GM12878 (cell line): ENCODE results near the gene ZBTB32. TPM values are rescaled to one million over a fixed set of nuclear protein-coding genes. Genes with fewer than 3 reads are reported as not detected.

ENCODE experiments used
- ATAC-seq: fragments of 200-7000 bp; cut with Tn5 transposase; 3 replicates; pipeline ENCODE4 v1.9.1; 2020; ENCODE audit warnings: mild to moderate bottlenecking, moderate library complexity
- BruUV-seq: library from RNA; stranded (reverse); fragments of 400-500 nt; replicated peaks from 2 replicates; lab custom pipeline; 2021; lab: Mats Ljungman, UMichigan
- CTCF ChIA-PET: fragments of 300-600 bp; sonication (Branson Sonifier 250); formaldehyde crosslinking; extraction: SDS; loops from one replicate; lab custom pipeline; 2021; ENCODE audit warnings: inconsistent platforms; lab: Yijun Ruan, JAX
- POLR2A ChIA-PET: fragments of 350-600 bp; formaldehyde crosslinking; extraction: SDS; loops from one replicate; lab custom pipeline; 2021; ENCODE audit warnings: inconsistent platforms; lab: Charles Lee
- RAD21 ChIA-PET: fragments of 300-600 bp; sonication (Branson Sonifier 250); formaldehyde crosslinking; loops from one replicate; lab custom pipeline; 2023; ENCODE audit warnings: antibody characterized with exemption; ENCODE audit not compliant: unreplicated experiment; lab: Charles Lee
- SMC1A ChIA-PET: fragments of 300-600 bp; sonication (Branson Sonifier 250); formaldehyde crosslinking; loops from one replicate; lab custom pipeline; 2023; ENCODE audit not compliant: unreplicated experiment, uncharacterized antibody; lab: Charles Lee
- DNase-seq: peaks from one replicate; pipeline ENCODE4 v3.0.0-alpha.2; 2011; ENCODE audit warnings: low read depth, low spot score
- FAIRE-seq: peaks from 3 replicates; lab custom pipeline; 2011; peaks lifted over from hg19 to GRCh38; lab: Jason Lieb, UNC
- H2AFZ ChIP-seq: 2 replicates; pipeline ENCODE4 v1.6.0; 2011; ENCODE audit warnings: low read depth, low read length, control low read depth; ENCODE audit not compliant: control insufficient read depth
- H3K27ac ChIP-seq: 2 replicates; pipeline ENCODE4 v1.5.1; 2011; ENCODE audit warnings: control low read depth; ENCODE audit not compliant: control insufficient read depth, insufficient read depth
- H3K27me3 ChIP-seq, 2 experiments: replicated peaks in 1 of 2; 2 replicates each; pipeline versions ENCODE4 v1.6.0 to v1.6.1; 2011; ENCODE audit warnings: low read length in 1 of 2; ENCODE audit not compliant: control insufficient read depth in 2 of 2, insufficient read depth in 2 of 2
- H3K36me3 ChIP-seq, 2 experiments: 2 replicates each; pipeline ENCODE4 v1.5.1; 2011; ENCODE audit warnings: low read length in 1 of 2; ENCODE audit not compliant: control insufficient read depth in 2 of 2, insufficient read depth in 2 of 2
- H3K4me1 ChIP-seq: 2 replicates; pipeline ENCODE4 v1.6.1; 2011; ENCODE audit warnings: mild to moderate bottlenecking, low read length, moderate library complexity, mixed read lengths; ENCODE audit not compliant: control insufficient read depth, insufficient read depth
- H3K4me2 ChIP-seq: 2 replicates; pipeline ENCODE4 v1.6.0; 2011; ENCODE audit warnings: control low read depth; ENCODE audit not compliant: control insufficient read depth, insufficient read depth
- H3K4me3 ChIP-seq: fragments of 200-600 bp; sonication (generic); 2 replicates; pipeline ENCODE4 v1.5.1; 2016
- H3K79me2 ChIP-seq: 2 replicates; pipeline ENCODE4 v1.6.0; 2011; ENCODE audit warnings: low read length; ENCODE audit not compliant: control insufficient read depth, insufficient read depth
- H3K9ac ChIP-seq: 2 replicates; pipeline ENCODE4 v1.8.0; 2011; ENCODE audit warnings: low read length, control low read depth, mixed read lengths; ENCODE audit not compliant: control insufficient read depth, insufficient read depth
- H3K9me3 ChIP-seq: replicated peaks from 3 replicates; pipeline ENCODE4 v1.5.1; 2011; ENCODE audit warnings: mild to moderate bottlenecking, low read length; ENCODE audit not compliant: control insufficient read depth, insufficient read depth
- H4K20me1 ChIP-seq: 2 replicates; pipeline ENCODE4 v1.6.0; 2011; ENCODE audit not compliant: control insufficient read depth, insufficient read depth
- BCL11A ChIP-seq: IDR thresholded peaks from 2 replicates; pipeline ENCODE4 v1.6.1; 2011; ENCODE audit warnings: low read depth, low read length
- MEF2A ChIP-seq: IDR thresholded peaks from 2 replicates; pipeline ENCODE4 v1.6.1; 2011; ENCODE audit warnings: low read depth, mild to moderate bottlenecking, low read length, moderate library complexity; ENCODE audit not compliant: insufficient read depth
- NBN ChIP-seq: fragments of 450-650 bp; IDR thresholded peaks from 2 replicates; pipeline ENCODE4 v1.6.1; 2016
- SMARCA5 ChIP-seq: fragments of 450-650 bp; IDR thresholded peaks from 2 replicates; pipeline ENCODE4 v1.6.1; 2017; ENCODE audit warnings: mild to moderate bottlenecking
- ZNF384 ChIP-seq: IDR thresholded peaks from 2 replicates; pipeline ENCODE4 v1.6.1; 2012; ENCODE audit warnings: low read depth, mild to moderate bottlenecking, low read length, improper control_type of control experiment, borderline replicate concordance
- WGBS: methylation state at CpG from one replicate; pipeline ENCODE4 v1.1.6; 2016; ENCODE audit warnings: low lambda C conversion rate; ENCODE audit not compliant: insufficient replicate concordance, insufficient coverage; ENCODE audit errors: missing lambda C conversion rate; 5-methylcytosine and 5-hydroxymethylcytosine counted together
- in situ Hi-C: fragments of 300-500 bp; cut with MboI; formaldehyde crosslinking; loops from 9 replicates; pipeline ENCODE4 v1.14.3; 2018; ENCODE audit warnings: mixed read lengths
- intact Hi-C: fragments of 100-400 bp; cut with micrococcal nuclease; formaldehyde crosslinking; loops from one replicate; pipeline ENCODE4 v1.14.2; 2022; ENCODE audit not compliant: unreplicated experiment
- polyA plus RNA-seq, 11 experiments: library from polyadenylated mRNA; depleted of rRNA in 4 of 11; unstranded in 6 of 11; stranded (reverse) in 5 of 11; fragments of >200 nt; fragmentation: Nextera tagmentation in 4 of 11; fragmentation: Illumina TruSeq in 1 of 11; extraction: Ambion mirVana in 4 of 11; extraction: Trizol in 1 of 11; gene quantifications; 1 replicate in 1 of 11; 2 replicates in 10 of 11; pipeline versions ENCODE4 v1.2.1 to v1.2.3, GENCODE V29; 2011 to 2016; ENCODE audit warnings: inconsistent platforms in 2 of 11, missing spikeins in 2 of 11, low read depth in 1 of 11
- total RNA-seq, 4 experiments: library from RNA; depleted of rRNA in 3 of 4; stranded (reverse); fragments of >200 nt in 3 of 4; fragmentation: Illumina TruSeq in 1 of 4; extraction: Trizol in 1 of 4; gene quantifications; 2 replicates each; pipeline versions ENCODE4 v1.2.1 to v1.2.3, GENCODE V29; 2013 to 2021
- TF ChIP-seq, protein P1 (sequence below): fragments of 450-650 bp; IDR thresholded peaks from 2 replicates; pipeline ENCODE4 v1.6.1; 2017; ENCODE audit warnings: mild to moderate bottlenecking, moderate library complexity
- TF ChIP-seq, protein P2 (sequence below): fragments of 450-650 bp; formaldehyde crosslinking; IDR thresholded peaks from 2 replicates; pipeline ENCODE4 v1.4.0; 2020; ENCODE audit warnings: mild to moderate bottlenecking, moderate library complexity
- TF ChIP-seq, protein P3 (sequence below): fragments of 450-650 bp; IDR thresholded peaks from 2 replicates; pipeline ENCODE4 v1.6.1; 2018; ENCODE audit warnings: borderline replicate concordance, mild to moderate bottlenecking; ENCODE audit not compliant: partially characterized antibody
- TF ChIP-seq, protein P4 (sequence below): IDR thresholded peaks from 2 replicates; pipeline ENCODE4 v1.6.1; 2012; ENCODE audit warnings: low read depth, low read length, improper control_type of control experiment

ZBTB32 gene
- total and polyA plus RNA-seq, 10 of the 15 experiments (the other 5 are each of a cell fraction or from before 2014, with no cell fraction given): 1.0 to 46.7 (median 16.0) TPM

DNA sequence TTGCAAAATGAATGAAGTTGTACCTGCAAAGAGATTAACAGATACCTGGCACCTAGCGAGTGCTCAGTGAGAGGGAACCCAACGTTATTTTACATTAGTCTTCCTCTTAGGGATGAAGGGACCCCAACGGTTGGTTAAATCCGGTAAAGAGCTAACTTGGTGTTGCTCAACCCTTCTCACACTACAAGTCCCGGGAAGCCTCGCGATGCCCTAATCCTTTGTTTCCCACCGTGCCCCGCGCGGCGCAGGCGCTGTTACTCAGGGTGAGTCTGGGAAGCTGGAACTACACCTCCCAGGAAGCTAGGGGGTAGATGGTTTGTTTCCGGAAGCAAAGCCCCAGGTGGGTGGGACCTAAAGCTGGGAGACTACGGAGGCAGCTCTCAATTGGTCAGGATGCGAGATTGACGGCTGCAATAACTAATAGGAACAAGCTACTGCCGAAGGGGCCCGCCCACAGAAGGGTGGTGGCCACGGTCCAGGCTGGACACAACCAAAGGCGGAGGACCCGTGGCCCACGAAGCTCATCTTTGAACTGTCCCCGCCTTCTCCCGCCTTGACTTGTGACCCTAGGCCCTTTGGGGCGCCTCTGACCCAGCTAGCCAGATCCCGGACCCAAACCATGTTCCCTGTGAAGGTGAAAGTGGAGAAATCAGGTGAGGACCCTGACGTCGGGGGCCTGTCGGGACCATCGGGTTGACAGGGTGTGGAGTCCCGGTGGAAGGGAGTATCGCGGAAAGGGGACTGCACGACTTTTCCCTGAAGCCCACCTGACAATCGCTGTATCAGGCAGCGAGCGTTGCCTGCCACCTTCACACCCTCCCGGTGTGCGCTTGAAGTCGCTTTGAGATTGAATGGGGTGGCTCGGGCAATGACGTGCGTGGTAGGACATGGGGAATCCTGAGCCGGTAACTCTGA, 44.0 kb downstream of the ZBTB32 start, which contains the start of gene LIN37:
Gene LIN37, plus strand, starts transcription at position 471 of the 915 bp plus-strand sequence. Its CDS starts 149 bp downstream, at position 620.
- 5% methylated on average over 45 of the region's 45 CpGs for WGBS
- TF ChIP-seq BCL11A (no peak), ZNF384 (no peak), NBN (peak; percentile 55), SMARCA5 (no peak), MEF2A (no peak)
- TF ChIP-seq, protein P1, sequence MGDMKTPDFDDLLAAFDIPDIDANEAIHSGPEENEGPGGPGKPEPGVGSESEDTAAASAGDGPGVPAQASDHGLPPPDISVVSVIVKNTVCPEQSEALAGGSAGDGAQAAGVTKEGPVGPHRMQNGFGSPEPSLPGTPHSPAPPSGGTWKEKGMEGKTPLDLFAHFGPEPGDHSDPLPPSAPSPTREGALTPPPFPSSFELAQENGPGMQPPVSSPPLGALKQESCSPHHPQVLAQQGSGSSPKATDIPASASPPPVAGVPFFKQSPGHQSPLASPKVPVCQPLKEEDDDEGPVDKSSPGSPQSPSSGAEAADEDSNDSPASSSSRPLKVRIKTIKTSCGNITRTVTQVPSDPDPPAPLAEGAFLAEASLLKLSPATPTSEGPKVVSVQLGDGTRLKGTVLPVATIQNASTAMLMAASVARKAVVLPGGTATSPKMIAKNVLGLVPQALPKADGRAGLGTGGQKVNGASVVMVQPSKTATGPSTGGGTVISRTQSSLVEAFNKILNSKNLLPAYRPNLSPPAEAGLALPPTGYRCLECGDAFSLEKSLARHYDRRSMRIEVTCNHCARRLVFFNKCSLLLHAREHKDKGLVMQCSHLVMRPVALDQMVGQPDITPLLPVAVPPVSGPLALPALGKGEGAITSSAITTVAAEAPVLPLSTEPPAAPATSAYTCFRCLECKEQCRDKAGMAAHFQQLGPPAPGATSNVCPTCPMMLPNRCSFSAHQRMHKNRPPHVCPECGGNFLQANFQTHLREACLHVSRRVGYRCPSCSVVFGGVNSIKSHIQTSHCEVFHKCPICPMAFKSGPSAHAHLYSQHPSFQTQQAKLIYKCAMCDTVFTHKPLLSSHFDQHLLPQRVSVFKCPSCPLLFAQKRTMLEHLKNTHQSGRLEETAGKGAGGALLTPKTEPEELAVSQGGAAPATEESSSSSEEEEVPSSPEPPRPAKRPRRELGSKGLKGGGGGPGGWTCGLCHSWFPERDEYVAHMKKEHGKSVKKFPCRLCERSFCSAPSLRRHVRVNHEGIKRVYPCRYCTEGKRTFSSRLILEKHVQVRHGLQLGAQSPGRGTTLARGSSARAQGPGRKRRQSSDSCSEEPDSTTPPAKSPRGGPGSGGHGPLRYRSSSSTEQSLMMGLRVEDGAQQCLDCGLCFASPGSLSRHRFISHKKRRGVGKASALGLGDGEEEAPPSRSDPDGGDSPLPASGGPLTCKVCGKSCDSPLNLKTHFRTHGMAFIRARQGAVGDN: peak; percentile 31; the same call in 1 of the 2 replicates
- TF ChIP-seq, protein P2, sequence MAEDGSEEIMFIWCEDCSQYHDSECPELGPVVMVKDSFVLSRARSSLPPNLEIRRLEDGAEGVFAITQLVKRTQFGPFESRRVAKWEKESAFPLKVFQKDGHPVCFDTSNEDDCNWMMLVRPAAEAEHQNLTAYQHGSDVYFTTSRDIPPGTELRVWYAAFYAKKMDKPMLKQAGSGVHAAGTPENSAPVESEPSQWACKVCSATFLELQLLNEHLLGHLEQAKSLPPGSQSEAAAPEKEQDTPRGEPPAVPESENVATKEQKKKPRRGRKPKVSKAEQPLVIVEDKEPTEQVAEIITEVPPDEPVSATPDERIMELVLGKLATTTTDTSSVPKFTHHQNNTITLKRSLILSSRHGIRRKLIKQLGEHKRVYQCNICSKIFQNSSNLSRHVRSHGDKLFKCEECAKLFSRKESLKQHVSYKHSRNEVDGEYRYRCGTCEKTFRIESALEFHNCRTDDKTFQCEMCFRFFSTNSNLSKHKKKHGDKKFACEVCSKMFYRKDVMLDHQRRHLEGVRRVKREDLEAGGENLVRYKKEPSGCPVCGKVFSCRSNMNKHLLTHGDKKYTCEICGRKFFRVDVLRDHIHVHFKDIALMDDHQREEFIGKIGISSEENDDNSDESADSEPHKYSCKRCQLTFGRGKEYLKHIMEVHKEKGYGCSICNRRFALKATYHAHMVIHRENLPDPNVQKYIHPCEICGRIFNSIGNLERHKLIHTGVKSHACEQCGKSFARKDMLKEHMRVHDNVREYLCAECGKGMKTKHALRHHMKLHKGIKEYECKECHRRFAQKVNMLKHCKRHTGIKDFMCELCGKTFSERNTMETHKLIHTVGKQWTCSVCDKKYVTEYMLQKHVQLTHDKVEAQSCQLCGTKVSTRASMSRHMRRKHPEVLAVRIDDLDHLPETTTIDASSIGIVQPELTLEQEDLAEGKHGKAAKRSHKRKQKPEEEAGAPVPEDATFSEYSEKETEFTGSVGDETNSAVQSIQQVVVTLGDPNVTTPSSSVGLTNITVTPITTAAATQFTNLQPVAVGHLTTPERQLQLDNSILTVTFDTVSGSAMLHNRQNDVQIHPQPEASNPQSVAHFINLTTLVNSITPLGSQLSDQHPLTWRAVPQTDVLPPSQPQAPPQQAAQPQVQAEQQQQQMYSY (CRISPR knock-in tag): no peak
- TF ChIP-seq, protein P3, sequence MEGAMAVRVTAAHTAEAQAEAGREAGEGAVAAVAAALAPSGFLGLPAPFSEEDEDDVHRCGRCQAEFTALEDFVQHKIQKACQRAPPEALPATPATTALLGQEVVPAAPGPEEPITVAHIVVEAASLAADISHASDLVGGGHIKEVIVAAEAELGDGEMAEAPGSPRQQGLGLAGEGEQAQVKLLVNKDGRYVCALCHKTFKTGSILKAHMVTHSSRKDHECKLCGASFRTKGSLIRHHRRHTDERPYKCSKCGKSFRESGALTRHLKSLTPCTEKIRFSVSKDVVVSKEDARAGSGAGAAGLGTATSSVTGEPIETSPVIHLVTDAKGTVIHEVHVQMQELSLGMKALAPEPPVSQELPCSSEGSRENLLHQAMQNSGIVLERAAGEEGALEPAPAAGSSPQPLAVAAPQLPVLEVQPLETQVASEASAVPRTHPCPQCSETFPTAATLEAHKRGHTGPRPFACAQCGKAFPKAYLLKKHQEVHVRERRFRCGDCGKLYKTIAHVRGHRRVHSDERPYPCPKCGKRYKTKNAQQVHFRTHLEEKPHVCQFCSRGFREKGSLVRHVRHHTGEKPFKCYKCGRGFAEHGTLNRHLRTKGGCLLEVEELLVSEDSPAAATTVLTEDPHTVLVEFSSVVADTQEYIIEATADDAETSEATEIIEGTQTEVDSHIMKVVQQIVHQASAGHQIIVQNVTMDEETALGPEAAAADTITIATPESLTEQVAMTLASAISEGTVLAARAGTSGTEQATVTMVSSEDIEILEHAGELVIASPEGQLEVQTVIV: peak; percentile 68
- TF ChIP-seq, protein P4, sequence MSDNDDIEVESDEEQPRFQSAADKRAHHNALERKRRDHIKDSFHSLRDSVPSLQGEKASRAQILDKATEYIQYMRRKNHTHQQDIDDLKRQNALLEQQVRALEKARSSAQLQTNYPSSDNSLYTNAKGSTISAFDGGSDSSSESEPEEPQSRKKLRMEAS: peak; percentile 81

More for the DNA sequence above, 44.0 kb downstream of the ZBTB32 start, which contains the start of gene LIN37:
- H3K4me1 ChIP-seq: peaks cover 19% of the 10 kb centered on the region
- H3K79me2 ChIP-seq: peaks cover 17% of the 10 kb centered on the region
- peak within 1 kb of the TSS; percentile 66 for H3K9ac ChIP-seq
- CTCF ChIA-PET: interaction anchor here (0.6 to 1.8 kb wide), 11 partner anchors 9 to 200 kb away, joined by 3 to 19 read pairs (median 4); no protein-coding TSS in a partner anchor
- H3K27ac ChIP-seq: peak within 1 kb of the TSS; percentile 59
- no peaks in the 10 kb centered on the region for H3K27me3 ChIP-seq
- POLR2A ChIA-PET: interaction anchor here (0.6 to 1.7 kb wide), 19 partner anchors 8 to 418 kb away, joined by 3 to 27 read pairs (median 4); partner anchors contain the start of genes ARHGAP33, COX6B1, HSPB6 and PROSER3
- H3K36me3 ChIP-seq: peaks cover 0 to 2% of the 10 kb centered on the region in 2 experiments; a peak in 1 of 4 replicates
- intact Hi-C loops (loop anchor here (2.0 kb wide), 1 partner anchor 182 kb away; no protein-coding TSS in a partner anchor), in situ Hi-C loops (no loop called here)
- TSS peak; percentile 71 for BruUV-seq
- peak within 1 kb of the TSS; percentile 92 for H3K4me2 ChIP-seq
- DNase-seq (peak; percentile 99), FAIRE-seq (peak; percentile 99), ATAC-seq (peak; percentile 85)
- SMC1A ChIA-PET: interaction anchor here (0.7 to 1.5 kb wide), 7 partner anchors 30 to 183 kb away, joined by 3 to 6 read pairs (median 4); no protein-coding TSS in a partner anchor
- H2AFZ ChIP-seq: peak within 1 kb of the TSS; percentile 78
- no peaks in the 10 kb centered on the region for H4K20me1 ChIP-seq
- peak within 1 kb of the TSS; percentile 81 for H3K4me3 ChIP-seq
- RAD21 ChIA-PET: interaction anchor here (0.7 to 1.9 kb wide), 15 partner anchors 9 to 238 kb away, joined by 3 to 16 read pairs (median 4); partner anchors contain the start of gene PROSER3
- H3K9me3 ChIP-seq: no peaks in the 10 kb centered on the region
